Glutamatergic neuron (in vitro differentiated cells): ENCODE data around the gene TYRP1. TPM values are rescaled to one million over a fixed set of nuclear protein-coding genes. Genes with fewer than 3 reads are reported as not detected.
"Not testable (repeated sequence)": the region's sequence is repeated elsewhere in the genome, so short reads cannot be mapped to it uniquely, and the experiment has no call there.

Source experiments
- DNase-seq: peaks from one replicate; pipeline ENCODE4 v3.0.0; 2022
- H3K27ac Mint-ChIP-seq: one replicate; pipeline ENCODE4 v1.8.0; 2020; ENCODE audit warnings: mild to moderate bottlenecking, mixed read lengths, inconsistent platforms; ENCODE audit not compliant: unreplicated experiment
- H3K27me3 Mint-ChIP-seq: one replicate; pipeline ENCODE4 v1.8.0; 2020; ENCODE audit warnings: mild to moderate bottlenecking, moderate library complexity, mixed read lengths, inconsistent platforms; ENCODE audit not compliant: unreplicated experiment
- H3K36me3 Mint-ChIP-seq: one replicate; pipeline ENCODE4 v1.8.0; 2020; ENCODE audit warnings: mild to moderate bottlenecking, mixed read lengths, inconsistent platforms; ENCODE audit not compliant: unreplicated experiment
- H3K4me1 Mint-ChIP-seq: one replicate; pipeline ENCODE4 v1.8.0; 2020; ENCODE audit warnings: mild to moderate bottlenecking, low read depth, mixed read lengths, inconsistent platforms; ENCODE audit not compliant: unreplicated experiment
- H3K4me3 Mint-ChIP-seq: one replicate; pipeline ENCODE4 v1.8.0; 2020; ENCODE audit warnings: mild to moderate bottlenecking, mixed read lengths, inconsistent platforms; ENCODE audit not compliant: unreplicated experiment
- H3K9me3 Mint-ChIP-seq: one replicate; pipeline ENCODE4 v1.8.0; 2020; ENCODE audit warnings: mild to moderate bottlenecking, moderate library complexity, mixed read lengths, inconsistent platforms; ENCODE audit not compliant: unreplicated experiment
- total RNA-seq: library from RNA; stranded (reverse); fragmentation: NEBNext Ultra II Directional; extraction: Animal tissue kit (Norgen Biotek cat#: 25700); gene quantifications from one replicate; pipeline ENCODE4 v1.2.1, GENCODE V29; 2021; ENCODE audit not compliant: unreplicated experiment
- TF ChIP-seq, protein P1 (sequence below): fragments of 200-600 bp; sonication (generic); IDR thresholded peaks from one replicate; pipeline ENCODE4 v1.5.0; 2021; ENCODE audit not compliant: partially characterized antibody, unreplicated experiment

The TYRP1 gene
- total RNA-seq, 1 donor from 2014 or later, result not detected

- Mint-ChIP-seq H3K27me3 (no peaks in the 10 kb centered on the region), H3K4me1 (peaks cover 3% of the 10 kb centered on the region), H3K36me3 (no peaks in the 10 kb centered on the region), H3K4me3 (no peak overlapping the region), H3K27ac (no peak overlapping the region), H3K9me3 (no peaks in the 10 kb centered on the region)
- TF ChIP-seq, protein P1, sequence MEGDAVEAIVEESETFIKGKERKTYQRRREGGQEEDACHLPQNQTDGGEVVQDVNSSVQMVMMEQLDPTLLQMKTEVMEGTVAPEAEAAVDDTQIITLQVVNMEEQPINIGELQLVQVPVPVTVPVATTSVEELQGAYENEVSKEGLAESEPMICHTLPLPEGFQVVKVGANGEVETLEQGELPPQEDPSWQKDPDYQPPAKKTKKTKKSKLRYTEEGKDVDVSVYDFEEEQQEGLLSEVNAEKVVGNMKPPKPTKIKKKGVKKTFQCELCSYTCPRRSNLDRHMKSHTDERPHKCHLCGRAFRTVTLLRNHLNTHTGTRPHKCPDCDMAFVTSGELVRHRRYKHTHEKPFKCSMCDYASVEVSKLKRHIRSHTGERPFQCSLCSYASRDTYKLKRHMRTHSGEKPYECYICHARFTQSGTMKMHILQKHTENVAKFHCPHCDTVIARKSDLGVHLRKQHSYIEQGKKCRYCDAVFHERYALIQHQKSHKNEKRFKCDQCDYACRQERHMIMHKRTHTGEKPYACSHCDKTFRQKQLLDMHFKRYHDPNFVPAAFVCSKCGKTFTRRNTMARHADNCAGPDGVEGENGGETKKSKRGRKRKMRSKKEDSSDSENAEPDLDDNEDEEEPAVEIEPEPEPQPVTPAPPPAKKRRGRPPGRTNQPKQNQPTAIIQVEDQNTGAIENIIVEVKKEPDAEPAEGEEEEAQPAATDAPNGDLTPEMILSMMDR, result no peak
- no peak for DNase-seq
These were observed 26.4 kb upstream of the TYRP1 start for GRCh38 chr9:12666813-12667212.

DNA sequence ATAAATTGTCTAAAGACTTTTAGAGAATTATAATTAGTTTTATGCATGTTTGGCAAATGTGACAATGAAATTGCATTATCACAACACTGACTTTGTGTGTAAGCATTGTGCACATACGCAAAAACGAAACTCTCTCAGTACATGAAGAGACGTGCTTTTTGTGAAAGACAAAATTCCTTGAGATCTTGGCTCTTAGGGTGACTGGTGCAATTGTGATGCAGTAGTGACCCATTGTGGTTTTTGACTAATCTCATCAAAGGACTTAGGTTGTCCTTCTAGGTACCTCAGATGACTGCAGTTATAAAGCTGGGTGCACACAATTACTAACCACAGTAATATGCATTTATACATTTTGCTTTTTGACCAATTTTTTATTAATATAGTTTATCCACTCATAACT, 25.3 kb upstream of the TYRP1 start:
- Mint-ChIP-seq H3K4me1 (peaks cover 3% of the 10 kb centered on the region), H3K36me3 (no peaks in the 10 kb centered on the region), H3K27ac (no peak overlapping the region), H3K4me3 (no peak overlapping the region), H3K27me3 (no peaks in the 10 kb centered on the region), H3K9me3 (no peaks in the 10 kb centered on the region)
- TF ChIP-seq, protein P1, result no peak
- no peak for DNase-seq

DNA sequence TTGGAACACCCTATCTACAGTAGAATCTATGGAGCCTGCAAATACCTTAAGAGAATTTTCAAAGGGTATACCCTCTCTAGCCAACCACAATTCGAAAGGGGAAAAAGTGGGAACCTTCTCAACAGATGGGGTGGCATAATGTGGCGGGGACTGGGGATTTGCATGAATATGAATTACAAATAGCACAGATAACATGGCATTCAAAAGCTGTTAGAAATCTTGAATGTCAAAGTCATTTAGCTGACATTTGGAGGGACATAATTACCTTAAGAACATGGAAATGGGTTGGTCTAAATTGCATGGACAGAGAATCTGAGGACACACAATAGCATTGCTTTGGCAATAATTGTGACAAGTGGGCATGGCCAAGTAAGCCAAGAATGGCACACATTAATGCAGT, 23.2 kb upstream of the TYRP1 start:
- H3K36me3 Mint-ChIP-seq, result no peaks in the 10 kb centered on the region
- H3K9me3 Mint-ChIP-seq, result no peaks in the 10 kb centered on the region
- peaks cover 3% of the 10 kb centered on the region for H3K4me1 Mint-ChIP-seq
- DNase-seq, result no peak
- TF ChIP-seq, protein P1, result no peak
- no peak overlapping the region for H3K27ac Mint-ChIP-seq
- H3K27me3 Mint-ChIP-seq, result no peaks in the 10 kb centered on the region
- H3K4me3 Mint-ChIP-seq, result no peak overlapping the region

DNA sequence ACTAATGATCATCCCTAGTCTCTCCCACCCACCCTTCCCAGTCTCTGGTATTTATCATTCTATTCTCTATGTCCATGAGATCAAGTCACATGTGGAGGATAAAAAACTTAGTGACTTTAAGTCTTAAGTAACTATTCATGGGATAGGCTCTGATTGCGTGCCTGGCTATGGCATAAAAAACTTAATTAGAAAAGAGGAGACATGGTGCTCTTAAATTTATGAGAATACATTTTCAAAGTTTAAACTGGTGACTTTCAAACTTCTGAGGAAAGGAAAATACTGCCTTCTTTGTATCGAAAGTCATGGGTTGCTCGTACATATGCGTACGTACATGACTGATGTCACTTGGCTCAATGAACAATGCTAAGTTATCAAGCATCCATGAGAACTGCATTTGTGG, 18.2 kb upstream of the TYRP1 start:
- DNase-seq, result no peak
- Mint-ChIP-seq H3K36me3 (no peaks in the 10 kb centered on the region), H3K9me3 (no peaks in the 10 kb centered on the region)

DNA sequence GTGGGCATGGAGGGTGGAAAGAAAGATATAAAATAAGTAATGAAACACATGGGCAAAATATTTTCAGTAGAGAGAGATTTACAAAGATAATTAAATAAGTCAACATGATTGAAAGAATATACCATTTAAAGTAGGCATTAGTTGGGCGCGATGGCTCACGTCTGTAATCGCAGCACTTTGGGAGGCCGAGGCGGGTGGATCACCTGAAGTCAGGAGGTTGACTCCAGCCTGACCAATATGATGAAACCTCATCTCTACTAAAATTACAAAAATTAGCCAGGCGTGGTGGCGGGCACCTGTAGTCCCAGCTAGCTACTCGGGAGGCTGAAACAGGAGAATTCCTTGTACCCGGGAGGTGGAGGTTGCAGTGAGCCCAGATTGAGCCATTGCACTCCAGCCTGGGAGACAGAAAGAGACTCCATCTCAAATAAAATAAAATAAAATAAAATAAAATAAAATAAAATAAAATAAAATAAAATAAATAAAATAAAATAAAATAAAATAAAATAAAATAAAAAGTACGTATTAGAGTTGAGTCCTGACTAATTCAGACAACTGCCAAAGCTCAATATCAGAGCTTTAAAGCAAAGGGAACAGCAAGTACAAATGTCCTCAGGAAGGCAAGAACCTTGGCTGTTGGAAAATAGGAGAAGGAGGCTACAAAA, 15.6 kb upstream of the TYRP1 start:
- DNase-seq, H3K9me3 Mint-ChIP-seq, H3K4me3 Mint-ChIP-seq, H3K27me3 Mint-ChIP-seq, H3K4me1 Mint-ChIP-seq, H3K36me3 Mint-ChIP-seq, H3K27ac Mint-ChIP-seq: not testable (repeated sequence)

More for the DNA sequence above, 18.2 kb upstream of the TYRP1 start:
- TF ChIP-seq, protein P1, result no peak
- H3K27ac Mint-ChIP-seq, result no peak overlapping the region
- H3K4me3 Mint-ChIP-seq, result no peak overlapping the region
- peaks cover 5% of the 10 kb centered on the region for H3K4me1 Mint-ChIP-seq
- no peaks in the 10 kb centered on the region for H3K27me3 Mint-ChIP-seq
